Activated CD8-positive, alpha-beta T cell treated with anti-CD3 and anti-CD28 coated beads for 36 hours (primary cell): ENCODE data around the gene CNOT8. TPM values are rescaled to one million over a fixed set of nuclear protein-coding genes. Genes with fewer than 3 reads are reported as not detected.
"Not testable (repeated sequence)": the region's sequence is repeated elsewhere in the genome, so short reads cannot be mapped to it uniquely, and the experiment has no call there.

Experiments
- ATAC-seq: fragments of 200-7000 bp; cut with Tn5 transposase; one replicate; pipeline ENCODE4 v1.10.0; 2021; ENCODE audit warnings: mild to moderate bottlenecking, moderate library complexity
- CTCF ChIA-PET: fragments of 350-600 bp; sonication (Branson Sonifier 250); formaldehyde crosslinking; loops from one replicate; lab custom pipeline; 2021; ENCODE audit warnings: antibody characterized with exemption; lab: Charles Lee
- POLR2A ChIA-PET: fragments of 350-600 bp; sonication (Branson Sonifier 250); formaldehyde crosslinking; loops from one replicate; lab custom pipeline; 2021; ENCODE audit warnings: antibody characterized with exemption; lab: Charles Lee
- DNase-seq: peaks from one replicate; pipeline ENCODE4 v3.0.0-alpha.2; 2020
- H3K27ac Mint-ChIP-seq: one replicate; pipeline ENCODE4 v1.8.0; 2021; ENCODE audit warnings: mild to moderate bottlenecking, mixed read lengths
- H3K27me3 Mint-ChIP-seq: one replicate; pipeline ENCODE4 v1.8.0; 2021; ENCODE audit warnings: mixed read lengths
- H3K36me3 Mint-ChIP-seq: one replicate; pipeline ENCODE4 v1.8.0; 2021; ENCODE audit warnings: low read depth, mixed read lengths
- H3K4me1 Mint-ChIP-seq: one replicate; pipeline ENCODE4 v1.8.0; 2021; ENCODE audit warnings: low read depth, mixed read lengths
- H3K4me3 Mint-ChIP-seq: one replicate; pipeline ENCODE4 v1.8.0; 2021; ENCODE audit warnings: mild to moderate bottlenecking, moderate library complexity, mixed read lengths
- H3K9me3 Mint-ChIP-seq: one replicate; pipeline ENCODE4 v1.8.0; 2021; ENCODE audit warnings: mixed read lengths
- CTCF ChIP-seq: fragments of 200-600 bp; IDR thresholded peaks from one replicate; pipeline ENCODE4 v1.8.0; 2022; ENCODE audit warnings: antibody characterized with exemption, mild to moderate bottlenecking
- intact Hi-C: fragments of 100-400 bp; cut with micrococcal nuclease; formaldehyde crosslinking; loops from one replicate; pipeline ENCODE4 v1.10.0; 2022
- total RNA-seq, 2 experiments: library from RNA; stranded (reverse); gene quantifications; one replicate each; pipeline ENCODE4 v1.2.3, GENCODE V29; 2021

The CNOT8 gene
- total RNA-seq, 2 experiments from 2014 or later: 78.6 to 84.4 TPM

- Mint-ChIP-seq H3K9me3 (no peaks in the 10 kb centered on the region), H3K27me3 (no peaks in the 10 kb centered on the region), H3K27ac (no peak overlapping the region), H3K4me1 (peaks cover 25% of the 10 kb centered on the region), H3K4me3 (no peak overlapping the region), H3K36me3 (peaks cover 23% of the 10 kb centered on the region)
- CTCF ChIA-PET: no interaction called here
- intact Hi-C loops: no loop called here
- TF ChIP-seq CTCF: no peak
- no peak for ATAC-seq
- POLR2A ChIA-PET: no interaction called here
- DNase-seq: no peak
Measured at GRCh38 chr5:154831451-154831850, 27.0 kb upstream of the CNOT8 start.

GRCh38 chr5:154832804-154833203 is 25.6 kb upstream of the CNOT8 start:
- intact Hi-C loops, H3K27ac Mint-ChIP-seq, H3K4me3 Mint-ChIP-seq, DNase-seq, H3K9me3 Mint-ChIP-seq, CTCF ChIA-PET, ATAC-seq, H3K27me3 Mint-ChIP-seq: not testable (repeated sequence)
- Mint-ChIP-seq H3K36me3 (peaks cover 19% of the 10 kb centered on the region), H3K4me1 (peaks cover 22% of the 10 kb centered on the region)
- POLR2A ChIA-PET: interaction anchor here (1.4 kb wide), 1 partner anchor 11 kb away, joined by 4 read pairs; no protein-coding TSS in a partner anchor

GRCh38 chr5:154834053-154834452 is 24.4 kb upstream of the CNOT8 start:
- intact Hi-C loops: no loop called here
- Mint-ChIP-seq H3K36me3 (peaks cover 15% of the 10 kb centered on the region), H3K27ac (no peak overlapping the region), H3K4me3 (no peak overlapping the region), H3K9me3 (no peaks in the 10 kb centered on the region), H3K4me1 (peaks cover 15% of the 10 kb centered on the region), H3K27me3 (no peaks in the 10 kb centered on the region)
- ATAC-seq (no peak), DNase-seq (no peak)
- TF ChIP-seq CTCF: no peak
- CTCF ChIA-PET: no interaction called here
- POLR2A ChIA-PET: interaction anchor here (0.7 kb wide), 1 partner anchor 151 kb away, joined by 3 read pairs; no protein-coding TSS in a partner anchor

GRCh38 chr5:154835701-154836052 is 22.8 kb upstream of the CNOT8 start:
- CTCF ChIA-PET, H3K36me3 Mint-ChIP-seq, ATAC-seq, DNase-seq, H3K9me3 Mint-ChIP-seq, intact Hi-C loops, H3K4me1 Mint-ChIP-seq, POLR2A ChIA-PET, H3K27ac Mint-ChIP-seq, H3K4me3 Mint-ChIP-seq, H3K27me3 Mint-ChIP-seq: not testable (repeated sequence)

GRCh38 chr5:154836225-154836624 is 22.2 kb upstream of the CNOT8 start:
- intact Hi-C loops: no loop called here
- Mint-ChIP-seq H3K27me3 (no peaks in the 10 kb centered on the region), H3K27ac (no peak overlapping the region), H3K4me3 (no peak overlapping the region), H3K9me3 (no peaks in the 10 kb centered on the region), H3K4me1 (no peaks in the 10 kb centered on the region), H3K36me3 (peaks cover 5% of the 10 kb centered on the region)
- no peak for ATAC-seq
- no peak for TF ChIP-seq CTCF
- ChIA-PET POLR2A (no interaction called here), CTCF (interaction anchor here (1.4 kb wide), 1 partner anchor 21 kb away, joined by 3 read pairs; no protein-coding TSS in a partner anchor)
- no peak for DNase-seq

GRCh38 chr5:154837009-154837901 is 21.2 kb upstream of the CNOT8 start:
- no peak for ATAC-seq
- POLR2A ChIA-PET: no interaction called here
- TF ChIP-seq CTCF: no peak
- no peaks in the 10 kb centered on the region for H3K27me3 Mint-ChIP-seq
- no peak overlapping the region for H3K27ac Mint-ChIP-seq
- no peak for DNase-seq
- no peaks in the 10 kb centered on the region for H3K9me3 Mint-ChIP-seq
- no peaks in the 10 kb centered on the region for H3K4me1 Mint-ChIP-seq
- CTCF ChIA-PET: interaction anchor here (1.4 kb wide), 1 partner anchor 19 kb away, joined by 3 read pairs; no protein-coding TSS in a partner anchor
- H3K36me3 Mint-ChIP-seq: peaks cover 3% of the 10 kb centered on the region
- intact Hi-C loops: no loop called here
- no peak overlapping the region for H3K4me3 Mint-ChIP-seq
